GM18498 (cell line): ENCODE results near the gene NR1D1.
"Not testable (repeated sequence)": the region's sequence is repeated elsewhere in the genome, so short reads cannot be mapped to it uniquely, and the experiment has no call there.

ENCODE experiments used
- ATAC-seq: cut with Tn5 transposase; IDR thresholded peaks from one replicate; pipeline ENCODE4 v1.9.1; 2021; ENCODE audit warnings: mild to moderate bottlenecking, moderate library complexity; ENCODE audit not compliant: unreplicated experiment

The NR1D1 gene

DNA sequence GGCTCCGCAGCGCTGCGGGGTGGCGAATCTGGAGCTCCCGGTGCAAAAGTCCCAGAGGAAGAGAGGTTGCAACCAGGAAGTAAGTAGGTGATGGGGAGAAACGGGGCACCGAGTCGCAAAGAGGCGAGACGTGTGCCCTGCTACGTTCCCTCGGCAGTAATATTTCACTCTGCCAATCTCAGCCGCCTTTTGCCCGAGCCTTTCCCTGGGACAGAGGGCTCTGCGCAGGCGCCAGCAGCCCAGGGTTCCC is at the start of gene NR1D1:
Gene NR1D1, minus strand, starts transcription at position 171 of the 250 bp plus-strand sequence. CDS start 495 bp downstream, outside the sequence.
- ATAC-seq = no peak

DNA sequence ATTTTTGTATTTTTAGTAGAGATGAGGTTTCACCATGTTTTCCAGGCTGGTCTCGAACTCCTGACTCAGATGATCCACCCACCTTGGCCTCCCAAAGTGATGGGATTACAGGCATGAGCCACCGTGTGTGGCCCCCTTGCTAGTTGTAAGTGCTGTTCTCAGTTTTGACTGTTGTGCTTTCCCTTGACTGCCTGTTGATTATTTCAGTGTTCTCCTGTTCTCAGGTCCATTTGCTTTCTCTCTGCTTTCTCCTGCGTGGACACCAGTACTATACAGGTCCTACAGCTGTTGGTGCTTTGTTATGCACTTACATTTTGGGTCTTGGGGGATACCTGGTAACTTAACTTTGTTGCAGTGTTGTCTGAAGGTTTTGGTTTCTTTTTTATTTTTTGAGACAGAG is 48.1 kb upstream of the NR1D1 start:
- ATAC-seq = no peak

DNA sequence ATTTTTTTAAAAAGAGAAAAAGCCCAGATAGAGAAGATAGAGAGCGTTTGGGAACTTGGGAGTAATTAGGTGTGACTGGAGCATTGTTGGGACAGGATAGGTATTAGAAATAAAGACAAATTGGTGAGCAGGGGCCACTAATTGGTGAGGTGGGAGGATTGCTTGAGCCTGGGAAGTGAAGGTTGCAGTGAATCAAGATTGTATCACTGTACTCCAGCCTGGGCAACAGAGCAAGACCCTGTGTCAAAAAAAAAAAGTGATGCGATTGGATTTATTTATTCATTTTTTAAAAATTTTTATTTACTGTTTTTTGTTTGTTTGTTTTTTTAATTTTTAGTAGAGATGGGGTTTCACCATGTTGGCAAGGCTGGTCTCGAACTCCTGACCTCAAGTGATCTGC is 45.1 kb upstream of the NR1D1 start:
- ATAC-seq = no peak

DNA sequence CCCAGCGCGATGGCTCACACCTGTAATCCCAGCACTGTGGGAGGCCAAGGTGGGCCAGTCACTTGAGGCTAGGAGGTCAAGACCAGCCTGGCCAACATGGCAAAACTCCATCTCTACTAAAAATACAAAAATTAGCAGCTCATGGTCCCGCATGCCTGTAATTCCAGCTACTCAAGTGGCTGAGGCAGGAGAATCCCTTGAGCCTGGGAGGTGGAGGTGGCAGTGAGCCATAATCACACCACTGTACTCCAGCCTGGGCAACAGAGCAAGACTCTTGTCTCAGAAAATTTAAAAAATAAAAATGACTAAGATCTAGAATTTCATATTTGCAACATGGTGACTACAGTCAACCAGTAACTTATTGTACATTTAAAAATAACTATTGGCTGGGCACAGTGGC is 42.8 kb upstream of the NR1D1 start:
- ATAC-seq = not testable (repeated sequence)

DNA sequence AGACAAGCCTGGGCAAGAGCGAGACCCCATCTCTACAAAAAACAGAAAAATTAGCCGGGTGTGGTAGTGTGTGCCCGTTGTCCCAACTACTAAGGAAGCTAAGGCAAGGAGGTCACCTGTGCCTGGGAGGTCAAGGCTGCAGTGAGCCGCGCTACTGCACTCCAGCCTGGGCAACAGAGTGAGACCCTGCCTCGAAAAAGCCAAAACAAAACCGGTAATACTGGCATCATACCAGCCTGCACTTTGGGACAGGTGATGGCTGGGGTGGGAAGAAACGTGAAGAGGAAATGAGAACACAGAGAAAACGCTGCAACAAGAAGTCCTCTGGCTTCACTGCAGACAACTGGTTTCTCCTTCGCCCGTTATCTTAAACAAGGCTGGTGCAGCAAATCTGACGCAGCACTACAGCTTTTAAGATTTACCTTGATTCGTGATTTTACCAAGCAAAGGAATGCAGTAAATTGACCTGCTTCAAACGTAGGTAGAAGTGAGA is 39.2 kb upstream of the NR1D1 start:
- ATAC-seq = peak; percentile 13

DNA sequence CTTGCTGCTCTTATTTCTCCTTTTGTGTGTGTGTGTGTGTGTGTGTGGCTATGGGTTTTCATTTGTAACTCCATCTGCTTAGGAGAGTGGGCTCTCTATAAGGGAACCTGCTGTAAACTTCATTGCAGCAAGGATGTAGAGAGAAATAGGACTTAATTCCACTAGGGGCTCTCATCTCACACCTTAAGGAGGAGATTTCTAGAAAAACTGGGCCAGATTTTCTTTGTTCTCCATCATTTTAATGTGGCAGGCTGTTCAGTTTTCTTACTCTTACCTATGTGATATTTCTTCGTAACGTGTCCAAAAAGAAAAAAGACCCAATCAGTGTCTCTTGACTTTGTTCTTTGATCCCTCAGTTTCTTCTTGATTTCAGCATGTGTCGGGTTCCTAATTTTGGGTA is 35.4 kb upstream of the NR1D1 start:
- no peak for ATAC-seq

DNA sequence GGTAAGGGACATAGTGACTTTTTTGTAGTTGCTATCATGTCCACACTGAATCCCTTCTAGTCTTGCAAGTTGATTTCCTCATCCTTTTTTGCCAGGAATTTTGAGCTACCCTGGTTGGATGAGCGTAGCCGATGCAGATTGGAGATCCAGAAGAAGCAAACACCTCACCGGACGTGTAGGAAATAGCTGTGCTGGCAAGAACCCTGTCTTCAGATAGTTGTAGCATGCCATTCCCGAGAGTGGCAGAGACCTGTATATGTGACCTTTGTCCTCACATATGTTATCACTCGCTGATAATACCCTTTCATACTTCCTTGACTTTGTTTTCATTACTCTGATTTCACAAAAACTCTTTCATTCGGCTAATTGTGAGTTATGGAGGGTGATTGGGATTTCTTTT is 33.8 kb upstream of the NR1D1 start:
- no peak for ATAC-seq

DNA sequence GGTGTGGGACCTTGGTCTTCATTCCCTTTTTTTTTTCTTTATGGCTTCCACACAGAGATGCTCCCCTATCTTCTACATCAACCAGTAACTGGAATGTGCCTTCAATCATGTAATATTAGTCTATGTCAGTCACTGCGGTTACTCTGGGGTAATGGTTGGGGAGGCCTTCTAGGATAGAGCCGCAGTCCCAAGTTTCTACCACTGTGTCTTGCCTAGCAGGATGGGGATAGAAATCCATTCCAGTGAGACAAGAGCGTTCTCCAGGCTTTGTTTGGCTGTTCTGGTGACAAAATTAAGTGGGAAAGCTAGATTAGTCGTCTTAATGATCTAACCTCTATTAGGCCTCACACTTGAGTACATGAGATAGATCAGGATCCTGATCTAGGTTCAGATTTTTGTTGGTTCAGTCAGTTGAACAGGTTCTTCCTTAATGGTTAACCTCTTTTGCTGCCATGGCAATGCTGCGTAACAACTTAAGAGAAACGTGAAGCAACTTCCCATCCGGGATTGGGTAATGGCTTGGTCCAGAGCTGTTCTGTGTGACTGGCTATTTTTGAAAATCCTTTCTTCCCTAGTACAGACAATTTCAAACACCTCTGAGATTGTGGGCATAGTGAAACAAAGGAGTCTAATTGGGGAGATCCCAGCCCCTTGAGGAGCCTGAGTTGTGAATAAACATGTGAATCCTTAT is 30.1 kb upstream of the NR1D1 start:
- ATAC-seq = no peak

DNA sequence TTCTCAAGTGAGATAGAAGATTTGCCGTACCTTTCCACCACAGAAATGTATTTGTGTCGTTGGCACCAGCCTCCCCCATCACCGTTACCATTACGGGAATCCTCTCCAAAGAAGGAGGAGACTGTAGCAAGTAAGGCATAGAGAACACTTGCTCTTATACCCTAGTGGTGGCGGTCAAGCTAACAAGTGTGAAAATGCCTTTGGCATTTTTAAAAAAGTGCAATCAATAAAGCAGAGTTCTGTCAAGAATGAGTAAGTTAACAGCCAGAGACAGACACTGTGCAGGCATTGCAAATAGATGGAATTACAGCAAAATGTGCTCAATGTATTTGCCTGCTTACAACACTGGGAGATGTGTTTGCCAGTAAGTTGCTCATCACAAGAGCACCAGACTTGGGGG is 29.1 kb upstream of the NR1D1 start:
- no peak for ATAC-seq

DNA sequence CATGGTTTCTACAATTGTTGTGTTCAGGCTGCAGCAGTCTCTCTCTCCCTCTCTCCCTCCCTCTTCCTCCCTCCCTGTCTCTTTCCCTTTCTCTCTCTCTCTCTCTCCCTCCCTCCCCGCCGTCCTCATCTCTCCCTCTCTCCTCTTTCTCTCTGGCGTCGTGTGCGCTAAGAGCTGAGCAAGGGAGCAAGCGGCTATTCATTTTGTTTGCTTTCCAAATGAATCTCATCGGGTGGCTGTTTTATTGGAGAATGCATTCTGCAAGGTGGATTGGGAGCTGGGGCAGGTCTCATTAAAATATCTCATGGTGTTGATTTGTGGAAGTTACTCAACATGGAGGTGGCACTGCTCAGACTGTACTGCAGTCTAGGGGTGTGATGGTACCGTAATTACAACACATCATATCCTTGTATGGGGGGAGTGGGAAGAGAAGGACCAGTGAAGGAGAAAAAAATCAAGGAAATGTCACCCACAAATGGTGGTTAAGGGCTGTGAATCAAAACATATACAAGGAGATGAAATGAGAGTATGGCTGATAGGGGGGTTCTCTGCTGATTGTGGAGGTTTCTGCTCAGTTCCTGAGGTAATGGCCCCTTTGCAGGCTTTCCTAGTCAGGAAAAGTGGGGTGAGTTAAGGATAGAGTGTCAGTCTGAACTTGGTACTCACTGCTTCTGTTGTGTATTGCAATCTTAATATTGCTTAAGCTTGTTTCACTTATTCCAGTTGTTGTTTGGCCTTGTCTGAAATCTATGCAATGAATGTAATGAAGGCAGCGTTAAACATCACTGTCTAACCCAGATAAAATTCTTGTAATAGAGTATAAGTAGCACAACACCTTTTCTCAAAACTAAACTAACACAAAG is 24.1 kb upstream of the NR1D1 start:
- no peak for ATAC-seq

DNA sequence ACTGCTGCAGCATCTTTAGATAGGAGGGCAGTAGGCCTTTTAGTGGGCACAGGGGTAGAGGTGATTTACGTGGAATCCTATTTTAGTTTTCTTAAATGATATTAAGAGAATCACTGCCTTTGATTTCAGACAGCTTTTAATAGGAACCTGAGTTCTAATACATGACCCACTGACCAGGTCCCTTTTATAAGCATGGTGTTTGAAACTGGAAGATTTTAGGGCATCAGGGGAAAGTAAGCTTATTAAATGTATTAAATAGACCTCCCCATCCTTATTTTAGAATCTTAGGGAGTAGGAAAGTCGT is 23.4 kb upstream of the NR1D1 start:
- ATAC-seq = no peak

DNA sequence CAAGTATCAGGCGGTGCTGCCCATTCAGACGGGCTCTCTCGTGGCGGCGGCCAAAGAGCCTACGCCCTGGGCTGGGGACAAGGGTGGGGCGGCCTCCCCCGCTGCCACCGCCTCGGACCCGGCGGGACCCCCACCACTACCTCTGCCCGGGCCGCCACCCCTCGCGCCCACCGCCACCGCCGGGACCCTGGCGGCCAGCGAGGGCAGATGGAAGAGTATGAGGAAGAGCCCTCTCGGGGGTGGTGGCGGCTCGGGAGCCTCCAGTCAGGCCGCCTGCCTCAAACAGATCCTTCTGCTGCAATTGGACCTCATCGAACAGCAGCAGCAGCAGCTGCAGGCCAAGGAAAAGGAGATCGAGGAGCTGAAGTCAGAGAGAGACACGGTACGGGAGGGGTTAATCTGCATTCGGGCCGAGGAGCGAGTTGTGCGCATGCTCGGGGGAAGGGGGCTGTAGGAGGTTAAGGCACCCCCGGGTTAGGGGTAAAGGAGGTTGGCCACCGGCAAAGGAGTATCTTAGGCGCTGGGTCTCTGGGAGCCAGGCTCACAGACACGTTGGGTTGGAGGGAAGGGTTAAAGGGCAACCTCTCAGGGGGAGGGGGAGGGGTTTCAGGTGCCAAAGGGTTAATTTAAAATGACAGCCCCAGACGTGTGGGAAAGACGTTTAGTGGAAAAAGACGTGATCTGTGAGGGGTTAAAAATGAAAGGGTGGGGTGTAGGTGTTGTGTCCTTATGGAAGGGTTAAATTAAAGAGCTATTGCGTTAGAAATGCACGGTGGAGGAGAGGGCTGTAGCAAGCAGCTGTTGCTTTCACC is 22.8 kb upstream of the NR1D1 start:
- ATAC-seq = peak; percentile 23

DNA sequence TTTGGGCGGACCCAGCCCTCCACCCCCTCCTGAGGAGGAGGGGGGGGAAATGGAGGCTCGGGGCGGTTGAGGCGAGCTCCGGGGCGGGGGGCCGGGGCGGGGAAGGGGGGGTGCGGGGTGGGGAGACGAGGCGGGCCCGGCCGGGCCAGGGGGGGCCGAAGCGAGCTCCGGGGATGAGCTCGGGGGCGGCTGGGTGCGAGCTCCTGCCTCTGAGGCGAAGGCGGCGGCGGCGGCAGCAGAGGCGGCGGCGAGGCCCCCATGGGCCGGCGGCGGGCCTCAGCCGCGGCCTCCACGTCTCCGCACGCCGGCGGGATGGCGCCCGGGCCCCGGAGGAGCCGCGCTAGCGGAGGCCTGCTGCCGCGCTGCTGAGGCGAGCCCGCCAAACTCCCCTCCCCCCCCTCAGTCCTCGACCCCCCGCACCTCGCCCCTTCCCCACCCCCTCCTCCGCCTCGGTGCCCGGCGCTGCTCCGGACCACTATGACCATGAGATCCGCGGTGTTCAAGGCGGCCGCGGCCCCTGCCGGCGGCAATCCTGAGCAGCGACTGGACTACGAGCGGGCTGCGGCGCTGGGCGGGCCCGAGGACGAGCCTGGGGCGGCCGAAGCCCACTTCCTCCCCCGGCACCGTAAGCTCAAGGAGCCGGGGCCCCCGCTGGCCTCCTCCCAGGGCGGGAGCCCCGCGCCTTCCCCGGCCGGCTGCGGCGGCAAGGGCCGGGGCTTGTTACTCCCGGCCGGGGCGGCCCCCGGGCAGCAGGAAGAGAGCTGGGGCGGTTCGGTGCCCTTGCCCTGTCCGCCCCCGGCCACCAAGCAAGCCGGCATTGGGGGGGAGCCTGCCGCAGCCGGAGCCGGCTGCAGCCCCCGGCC is 22.0 kb upstream of the NR1D1 start:
- peak; percentile 30 for ATAC-seq

DNA sequence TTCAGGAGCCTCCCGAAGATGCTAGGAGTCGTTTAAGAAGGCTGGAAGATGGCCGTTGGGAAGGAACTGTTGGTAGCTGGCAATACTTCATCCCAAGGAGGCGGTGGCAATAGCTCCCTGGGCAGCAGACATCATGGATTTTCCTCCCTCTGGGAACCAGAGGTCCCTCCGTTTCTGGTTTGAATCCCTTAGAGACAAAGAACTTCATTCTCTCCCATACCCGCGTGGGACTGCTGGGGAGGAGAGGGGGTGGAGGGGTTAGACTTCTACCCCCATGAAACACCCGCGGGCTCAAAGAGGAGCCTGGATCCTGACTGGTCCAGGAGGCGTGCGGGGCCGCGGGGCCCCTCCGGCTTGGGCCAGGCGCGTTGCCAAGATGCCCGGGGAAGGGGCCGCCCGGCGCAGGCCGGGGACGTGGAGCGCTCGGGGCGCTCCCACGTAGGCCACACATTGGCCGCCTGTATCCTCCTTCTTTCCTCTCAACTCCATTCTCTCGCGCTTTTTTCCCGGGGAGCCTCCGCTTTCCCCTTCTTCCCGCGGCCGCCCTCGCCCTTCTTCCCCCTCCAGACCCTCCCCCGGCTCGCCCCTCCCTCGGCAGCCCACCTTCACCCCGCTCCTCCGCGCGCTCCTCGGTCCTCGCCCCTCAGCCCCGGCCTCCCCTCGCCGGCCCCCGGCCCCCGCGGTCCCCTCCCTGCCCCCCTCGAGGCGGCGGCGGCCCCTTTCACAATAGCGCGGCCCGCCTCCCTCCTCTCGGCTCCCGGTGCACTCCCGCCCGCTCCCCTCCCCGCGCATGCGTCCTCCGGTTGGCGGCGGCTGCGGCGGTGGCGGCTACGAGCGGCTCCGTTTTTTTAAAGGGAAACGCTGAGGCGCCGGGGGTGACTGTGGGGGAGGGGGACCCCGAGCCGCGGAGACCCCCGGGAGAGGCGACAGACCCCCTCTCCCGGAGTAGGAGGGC is 21.1 kb upstream of the NR1D1 start, which contains the start of gene MSL1:
Gene MSL1, plus strand, starts transcription at position 791 of the 955 bp plus-strand sequence. CDS start 642 bp downstream, outside the sequence.
- peak; percentile 68 for ATAC-seq

DNA sequence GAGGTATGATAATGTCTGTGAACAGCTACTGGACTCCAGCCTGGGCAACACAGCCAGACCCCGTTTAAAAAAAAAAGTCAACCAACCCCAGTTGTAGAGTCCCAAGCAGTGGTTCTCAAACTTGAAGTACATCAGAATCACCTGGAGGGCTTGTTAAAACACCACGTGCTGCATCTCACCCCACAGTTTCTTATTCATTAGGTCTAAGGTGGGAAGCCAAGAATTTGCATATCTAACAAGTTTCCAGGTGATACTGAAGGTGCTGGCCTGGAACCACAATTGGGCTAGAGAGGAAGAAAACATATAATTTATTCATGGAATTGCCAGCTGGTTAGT is 14.7 kb upstream of the NR1D1 start:
- no peak for ATAC-seq

DNA sequence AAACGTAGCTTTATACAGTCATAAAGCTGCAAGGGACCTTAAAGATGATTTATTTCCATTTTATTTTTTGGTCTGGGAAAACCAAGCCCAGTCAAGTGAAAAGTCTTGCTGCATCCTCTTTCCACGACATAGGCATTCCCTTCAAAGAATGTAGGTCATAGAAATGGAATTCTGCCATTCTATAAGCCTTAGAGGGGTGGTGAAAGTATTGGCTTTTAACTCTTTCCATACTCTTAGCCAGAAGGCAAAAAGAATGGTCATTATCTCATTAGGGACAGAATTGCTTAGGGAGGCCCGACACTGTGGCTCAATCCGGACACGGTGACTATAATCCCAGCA is 13.5 kb upstream of the NR1D1 start:
- ATAC-seq = no peak

DNA sequence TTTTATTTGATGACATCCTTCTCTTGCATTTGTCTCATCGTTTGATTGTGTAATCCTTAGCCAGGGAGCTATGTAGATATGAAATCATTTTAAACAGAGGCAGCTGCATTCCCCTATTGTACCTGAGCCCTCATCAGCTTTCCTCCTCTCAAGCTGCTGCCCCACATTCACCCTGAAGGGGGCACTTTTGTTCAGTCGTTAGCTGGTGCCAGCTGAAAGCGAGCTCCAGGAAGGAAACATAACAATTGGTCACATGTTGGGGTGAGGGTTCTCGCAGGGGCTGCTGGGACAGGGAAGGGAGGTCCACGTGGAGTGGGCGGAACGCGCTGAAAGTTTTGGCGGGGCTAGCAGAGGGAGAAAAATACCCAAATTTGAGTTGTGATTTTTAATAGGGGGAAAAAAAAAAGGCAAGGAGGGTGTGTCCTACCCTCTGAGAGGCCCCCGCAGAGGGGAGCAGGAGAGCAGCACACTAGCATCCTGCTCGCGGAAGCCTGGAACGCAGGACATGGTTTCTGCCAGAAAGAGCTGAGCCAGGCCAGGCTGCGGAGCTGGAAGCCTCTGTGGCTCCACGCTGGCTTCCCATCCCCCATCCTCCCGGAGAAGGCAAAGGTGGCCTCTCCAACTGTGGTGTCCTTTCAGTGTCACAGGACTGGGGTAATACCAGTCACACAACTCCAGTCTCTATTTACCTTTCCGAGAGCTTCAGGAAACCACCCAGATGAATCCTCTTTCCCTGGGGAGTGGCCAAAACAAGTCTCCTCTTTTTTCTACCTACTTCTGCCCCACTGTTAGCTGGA is 12.9 kb upstream of the NR1D1 start:
- ATAC-seq = peak; percentile 82

DNA sequence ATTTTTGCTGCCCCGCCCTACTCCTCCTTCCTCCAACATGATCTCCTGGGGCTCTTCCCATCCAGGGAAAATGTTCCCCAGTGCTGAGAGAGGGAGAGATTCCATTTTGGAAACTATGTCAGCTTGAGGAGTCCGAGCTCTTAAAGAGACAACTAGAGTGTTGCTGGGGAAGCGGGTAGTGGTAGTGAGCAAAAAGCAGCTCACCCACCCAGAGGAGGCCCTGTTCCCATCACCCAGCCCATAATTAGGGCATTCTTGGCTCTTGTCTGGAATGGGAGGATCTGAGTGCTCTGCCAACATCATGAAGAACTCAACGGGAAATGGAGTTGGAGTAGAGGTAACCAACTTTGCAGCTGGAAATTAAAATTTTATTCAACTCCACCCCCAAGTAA is 12.3 kb upstream of the NR1D1 start:
- ATAC-seq = no peak

DNA sequence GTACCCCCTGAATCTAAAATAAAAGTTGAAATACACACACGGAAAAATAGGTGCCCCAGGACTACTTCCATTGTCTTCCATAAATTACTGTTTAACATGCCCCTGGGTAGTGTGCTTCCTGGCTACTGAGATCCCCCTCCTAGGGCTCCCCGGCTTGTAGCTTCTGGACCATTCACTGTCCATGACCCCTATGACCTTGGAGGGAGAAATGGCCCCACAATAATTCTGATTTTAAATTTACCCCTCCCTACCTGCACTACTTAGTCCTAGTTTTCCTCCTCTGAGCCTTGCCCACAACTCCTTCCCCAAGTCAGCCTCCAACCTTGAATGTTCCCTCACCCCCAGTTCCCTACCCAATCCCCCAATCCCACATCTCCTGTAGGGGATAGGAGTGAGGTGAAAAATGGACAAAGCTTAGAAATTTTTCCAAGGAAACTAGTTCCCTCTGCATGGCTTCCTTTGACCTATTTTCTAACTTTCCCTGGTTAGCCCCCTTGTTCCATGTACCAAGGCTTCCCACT is 11.9 kb upstream of the NR1D1 start:
- ATAC-seq = no peak
